Measurements from ENCODE around the gene ATP6V1G2.
A peak's percentile ranks its signal among the peaks of the same experiment; 100 is the strongest.

- no peak for TF ChIP-seq ZNF211 (tag by site-specific recombination; IDR thresholded peaks at IDR 0.05; ENCODE audit: low read depth)
- TF ChIP-seq CTCF (tag by site-specific recombination; IDR thresholded peaks at IDR 0.05) = peak; percentile 98
- TF ChIP-seq ZNF449 (tag by site-specific recombination; IDR thresholded peaks at IDR 0.05) = no peak
- no peak for TF ChIP-seq ZNF747 (tag by site-specific recombination; IDR thresholded peaks at IDR 0.05)
- TF ChIP-seq TCF7L2 (IDR thresholded peaks at IDR 0.05; ENCODE audit: borderline replicate concordance, low read depth, low read length) = no peak
- no peak for TF ChIP-seq ZNF791 (tag by site-specific recombination; IDR thresholded peaks at IDR 0.05)
- peak; percentile 52; the same call in 1 of the 2 replicates for TF ChIP-seq ZNF561 (tag by site-specific recombination; IDR thresholded peaks at IDR 0.05; ENCODE audit: borderline replicate concordance)
- no peak for TF ChIP-seq ZSCAN5A (tag by site-specific recombination; IDR thresholded peaks at IDR 0.05)
- TF ChIP-seq KLF1 (tag by site-specific recombination; IDR thresholded peaks at IDR 0.05) = no peak
- TF ChIP-seq ZNF214 (tag by site-specific recombination; IDR thresholded peaks at IDR 0.05; ENCODE audit: borderline replicate concordance) = no peak
- no peak for TF ChIP-seq ZNF596 (tag by site-specific recombination; IDR thresholded peaks at IDR 0.05)
- TF ChIP-seq PATZ1 (tag by site-specific recombination; IDR thresholded peaks at IDR 0.05) = peak; percentile 59
- TF ChIP-seq REST (tag by site-specific recombination; IDR thresholded peaks at IDR 0.05) = no peak
- TF ChIP-seq ZNF777 (tag by site-specific recombination; IDR thresholded peaks at IDR 0.05; ENCODE audit: borderline replicate concordance) = 0 out of 2 replicates have a peak, but pooled peaks have one; percentile 62
These were observed 34.5 kb upstream of the ATP6V1G2 start for GRCh38 chr6:31580807-31581433.

Data from HEK293 (cell line).